ENCODE data around the gene SLC22A12.

The SLC22A12 gene

GRCh38 chr11:64610596-64610995 is 19.6 kb downstream of the SLC22A12 start:
- no peak for DNase-seq (ENCODE audit: low read depth)
- no peak overlapping the region for H3K4me3 ChIP-seq (ENCODE audit: low read depth, low read length)
- TF ChIP-seq CTCF (conservative IDR thresholded peaks at IDR 0.05; ENCODE audit: low read depth, low read length): no peak

- H3K4me3 ChIP-seq (ENCODE audit: low read depth, low read length): no peak overlapping the region
- DNase-seq (ENCODE audit: low read depth): no peak
- no peak for TF ChIP-seq CTCF (conservative IDR thresholded peaks at IDR 0.05; ENCODE audit: low read depth, low read length)
These were observed 20.2 kb downstream of the SLC22A12 start for GRCh38 chr11:64611176-64611575.

- TF ChIP-seq CTCF (conservative IDR thresholded peaks at IDR 0.05; ENCODE audit: low read depth, low read length): no peak
- H3K4me3 ChIP-seq (ENCODE audit: low read depth, low read length): no peak overlapping the region
- no peak for DNase-seq (ENCODE audit: low read depth)
These were observed 21.0 kb downstream of the SLC22A12 start for GRCh38 chr11:64611869-64612646.

GRCh38 chr11:64613648-64614047 is 22.6 kb downstream of the SLC22A12 start:
- no peak for TF ChIP-seq CTCF (conservative IDR thresholded peaks at IDR 0.05; ENCODE audit: low read depth, low read length)
- no peak overlapping the region for H3K4me3 ChIP-seq (ENCODE audit: low read depth, low read length)

DNA sequence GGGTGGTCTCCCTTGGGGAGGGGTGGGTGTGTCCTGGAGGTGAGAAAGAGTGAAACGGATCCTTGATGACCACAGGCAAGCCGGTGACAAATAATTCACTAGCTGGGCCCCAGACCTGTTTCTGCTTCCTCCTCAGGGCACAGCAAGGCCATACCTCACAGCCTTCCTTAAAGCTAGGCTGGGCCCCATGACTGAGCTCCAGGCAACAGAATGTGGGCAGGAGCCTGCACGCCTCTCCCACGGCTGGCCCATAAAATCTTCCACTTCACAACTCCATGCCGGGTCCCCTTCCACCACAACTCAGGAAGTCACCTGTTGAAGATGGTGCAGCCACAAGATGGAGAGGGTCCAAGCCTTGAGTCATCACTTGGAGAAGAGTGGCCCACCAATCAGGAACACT is 23.9 kb downstream of the SLC22A12 start:
- no peak for TF ChIP-seq CTCF (conservative IDR thresholded peaks at IDR 0.05; ENCODE audit: low read depth, low read length)
- no peak overlapping the region for H3K4me3 ChIP-seq (ENCODE audit: low read depth, low read length)
- DNase-seq (ENCODE audit: low read depth): no peak

More at GRCh38 chr11:64613648-64614047, 22.6 kb downstream of the SLC22A12 start:
- no peak for DNase-seq (ENCODE audit: low read depth)

DNA sequence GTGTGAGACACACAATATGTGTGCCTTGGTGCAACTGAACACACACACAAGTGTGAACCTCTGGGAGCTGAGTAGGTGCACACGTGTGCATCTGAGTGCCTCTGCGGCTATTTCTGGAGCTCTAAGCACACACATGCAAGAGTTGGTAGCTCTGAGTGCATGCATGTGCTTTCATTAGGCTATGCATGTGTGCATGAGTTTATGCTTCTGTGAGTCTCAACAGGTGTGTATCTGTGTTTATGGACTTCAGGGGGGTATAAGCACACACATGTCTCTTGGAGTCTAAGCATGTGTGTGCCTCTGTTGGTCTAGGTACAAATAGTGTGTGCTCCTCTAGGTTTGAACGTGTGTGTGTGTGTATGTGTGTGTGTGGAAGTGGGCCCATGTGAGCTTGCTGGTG is 25.8 kb downstream of the SLC22A12 start:
- no peak overlapping the region for H3K4me3 ChIP-seq (ENCODE audit: low read depth, low read length)
- no peak for DNase-seq (ENCODE audit: low read depth)
- TF ChIP-seq CTCF (conservative IDR thresholded peaks at IDR 0.05; ENCODE audit: low read depth, low read length): no peak

DNA sequence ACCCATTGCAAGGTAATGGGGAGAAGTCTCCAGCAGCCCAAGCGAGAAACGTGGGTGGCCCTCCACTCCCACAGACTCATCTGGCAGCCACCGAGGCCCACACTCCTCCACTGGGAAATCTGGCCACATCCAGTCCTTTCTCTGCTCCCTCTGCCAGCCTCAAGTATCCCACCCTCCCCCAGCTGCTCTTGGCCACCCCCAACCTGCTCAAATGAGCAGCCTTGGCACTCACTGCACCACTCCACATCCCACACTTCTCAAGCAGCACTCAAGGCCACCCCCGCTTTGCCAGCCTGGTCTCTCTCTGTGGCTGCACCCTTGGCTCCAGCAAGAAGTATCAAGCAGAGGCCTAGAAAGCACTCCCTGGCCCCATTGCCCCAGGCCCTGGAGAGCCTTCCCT is 28.2 kb downstream of the SLC22A12 start:
- no peak for TF ChIP-seq CTCF (conservative IDR thresholded peaks at IDR 0.05; ENCODE audit: low read depth, low read length)
- no peak overlapping the region for H3K4me3 ChIP-seq (ENCODE audit: low read depth, low read length)
- no peak for DNase-seq (ENCODE audit: low read depth)
